Coronary artery (tissue), 2 donors: Measurements from ENCODE around the gene PIEZO2.
A peak's percentile ranks its signal among the peaks of the same experiment; 100 is the strongest.
"Not testable (repeated sequence)": the region's sequence is repeated elsewhere in the genome, so short reads cannot be mapped to it uniquely, and the experiment has no call there.

Experiments
- DNase-seq: peaks from one replicate; pipeline ENCODE4 v3.0.0-alpha.2; 2017; ENCODE audit warnings: low spot score
- H3K27ac ChIP-seq, 2 donors: fragments of 200-600 bp; sonication (generic); one replicate each; pipeline ENCODE4 v1.5.1; 2016 to 2019
- H3K4me3 ChIP-seq: fragments of 200-600 bp; sonication (generic); 2 replicates; pipeline ENCODE4 v1.5.1; 2016; ENCODE audit warnings: mild to moderate bottlenecking, moderate library complexity
- TF ChIP-seq, protein P1 (sequence below): fragments of 200-600 bp; sonication (generic); IDR thresholded peaks from one replicate; pipeline ENCODE4 v1.5.1; 2019; ENCODE audit warnings: antibody characterized with exemption

The PIEZO2 gene

DNA sequence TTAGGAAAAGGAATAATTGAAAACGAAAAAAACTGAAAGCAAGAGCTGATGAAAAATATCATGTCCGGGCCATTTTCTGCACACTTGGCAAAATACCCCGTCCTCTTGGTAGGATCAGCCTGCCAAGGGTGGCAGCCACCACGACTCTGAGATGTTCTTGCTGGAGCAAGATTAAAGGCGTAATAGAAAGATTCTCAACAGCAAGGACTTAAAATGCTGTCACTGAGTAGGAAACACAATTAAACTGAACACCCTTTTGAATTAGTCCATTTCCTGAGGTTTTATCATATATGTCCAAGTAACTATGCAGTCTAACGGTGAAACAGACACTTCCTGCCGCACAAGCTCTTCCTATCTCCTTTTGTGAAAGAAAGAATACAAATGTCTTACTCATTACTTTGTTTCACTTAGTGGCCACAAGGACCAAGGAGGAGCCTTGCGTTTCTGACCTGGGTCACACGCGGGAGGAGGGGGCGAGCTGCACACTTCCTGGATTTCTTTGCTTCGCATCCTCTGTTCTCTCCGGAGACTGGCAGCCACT is 222.7 kb downstream of the PIEZO2 start:
- Histone ChIP-seq H3K27ac (peak overlapping the region; percentile 28 to 80), H3K4me3 (peak overlapping the region; percentile 62)
- DNase-seq = no peak
- TF ChIP-seq, protein P1, sequence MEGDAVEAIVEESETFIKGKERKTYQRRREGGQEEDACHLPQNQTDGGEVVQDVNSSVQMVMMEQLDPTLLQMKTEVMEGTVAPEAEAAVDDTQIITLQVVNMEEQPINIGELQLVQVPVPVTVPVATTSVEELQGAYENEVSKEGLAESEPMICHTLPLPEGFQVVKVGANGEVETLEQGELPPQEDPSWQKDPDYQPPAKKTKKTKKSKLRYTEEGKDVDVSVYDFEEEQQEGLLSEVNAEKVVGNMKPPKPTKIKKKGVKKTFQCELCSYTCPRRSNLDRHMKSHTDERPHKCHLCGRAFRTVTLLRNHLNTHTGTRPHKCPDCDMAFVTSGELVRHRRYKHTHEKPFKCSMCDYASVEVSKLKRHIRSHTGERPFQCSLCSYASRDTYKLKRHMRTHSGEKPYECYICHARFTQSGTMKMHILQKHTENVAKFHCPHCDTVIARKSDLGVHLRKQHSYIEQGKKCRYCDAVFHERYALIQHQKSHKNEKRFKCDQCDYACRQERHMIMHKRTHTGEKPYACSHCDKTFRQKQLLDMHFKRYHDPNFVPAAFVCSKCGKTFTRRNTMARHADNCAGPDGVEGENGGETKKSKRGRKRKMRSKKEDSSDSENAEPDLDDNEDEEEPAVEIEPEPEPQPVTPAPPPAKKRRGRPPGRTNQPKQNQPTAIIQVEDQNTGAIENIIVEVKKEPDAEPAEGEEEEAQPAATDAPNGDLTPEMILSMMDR = no peak

DNA sequence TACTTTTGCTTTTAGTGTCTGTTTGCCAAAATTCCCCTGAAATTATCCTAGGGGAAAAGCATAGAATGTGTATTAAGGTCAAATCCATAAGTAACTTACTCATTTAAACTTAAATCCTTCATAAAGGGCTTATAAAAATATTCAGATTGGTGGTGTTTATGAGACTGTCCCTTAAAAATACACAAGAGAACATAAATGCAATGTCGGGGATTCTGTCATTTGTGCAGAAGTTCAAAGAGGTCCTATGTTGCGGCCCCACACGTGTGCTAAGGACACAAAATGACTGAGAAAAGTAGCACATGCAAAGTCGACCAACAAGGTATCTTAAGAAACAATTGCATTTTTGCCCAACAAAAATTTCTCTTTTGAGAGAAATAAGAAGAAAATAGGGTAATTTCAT is 225.1 kb downstream of the PIEZO2 start:
- DNase-seq = no peak

DNA sequence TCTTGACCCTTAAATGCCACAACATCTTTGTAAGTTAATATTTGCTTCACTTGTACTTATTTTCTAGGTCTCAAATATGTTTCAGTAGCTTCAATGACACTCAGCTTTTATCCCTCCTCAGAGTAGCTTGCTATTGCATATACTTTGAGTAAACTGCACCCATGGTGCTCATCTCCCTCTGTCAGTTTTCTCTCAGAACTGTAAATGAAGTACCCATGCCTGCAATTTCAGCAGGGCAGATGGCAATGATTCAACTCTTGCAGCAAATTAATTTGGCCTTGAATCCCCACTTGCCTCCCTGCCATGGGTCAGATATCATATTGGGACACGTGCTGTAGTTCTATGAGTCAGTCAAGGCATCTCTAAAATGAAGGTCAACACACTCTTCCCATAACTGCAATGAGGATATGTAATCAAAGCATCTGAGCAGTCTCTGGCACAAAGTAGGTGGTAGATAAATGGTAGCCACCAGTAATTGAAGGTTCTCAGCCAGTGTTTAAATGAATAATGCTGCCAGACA is 225.8 kb downstream of the PIEZO2 start:
- H3K27ac ChIP-seq = no peak overlapping the region
- DNase-seq = no peak
- TF ChIP-seq, protein P1 = no peak
- no peak overlapping the region for H3K4me3 ChIP-seq

More for the DNA sequence above, 225.1 kb downstream of the PIEZO2 start:
- H3K27ac ChIP-seq = no peak overlapping the region
- no peak overlapping the region for H3K4me3 ChIP-seq
- TF ChIP-seq, protein P1 = no peak

DNA sequence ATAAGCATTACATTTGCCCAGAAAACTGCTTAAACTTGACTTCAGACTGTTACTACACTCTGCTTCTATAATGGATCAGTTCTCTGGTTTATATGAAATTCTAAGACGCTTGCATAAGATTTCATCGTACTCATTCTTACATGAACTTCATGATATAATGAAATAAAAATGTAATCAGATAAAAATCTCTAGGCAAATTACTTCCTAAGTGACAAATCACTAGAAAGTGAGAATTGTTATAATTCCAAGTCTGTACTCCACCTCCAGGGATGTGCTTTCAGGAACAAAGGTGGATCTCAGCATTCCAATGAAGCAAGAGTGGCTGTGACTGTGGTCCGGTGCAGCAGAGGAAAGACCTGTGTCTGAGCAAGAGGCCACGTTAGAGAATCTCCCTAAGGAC is 226.2 kb downstream of the PIEZO2 start:
- no peak for DNase-seq
- H3K27ac ChIP-seq = no peak overlapping the region
- TF ChIP-seq, protein P1 = no peak
- no peak overlapping the region for H3K4me3 ChIP-seq

DNA sequence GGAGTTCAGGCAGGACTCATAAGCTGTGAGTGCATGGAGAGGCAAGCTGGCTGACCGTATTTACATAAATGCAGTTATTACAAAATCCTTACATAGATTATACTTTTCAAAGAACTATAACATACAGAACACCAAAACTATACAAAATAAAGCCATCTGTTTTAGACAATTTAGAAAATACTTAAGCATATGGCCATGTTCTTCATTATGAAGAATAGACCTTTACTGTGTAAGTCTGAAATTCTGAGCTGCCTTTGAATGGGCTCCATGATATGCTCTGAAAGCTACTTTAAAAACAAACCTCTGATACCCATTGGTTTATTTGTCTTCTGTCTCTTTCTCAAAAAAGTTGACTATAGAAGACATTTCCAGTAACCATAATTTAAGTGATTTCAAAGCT is 226.7 kb downstream of the PIEZO2 start:
- H3K4me3 ChIP-seq, DNase-seq, H3K27ac ChIP-seq: not testable (repeated sequence)

DNA sequence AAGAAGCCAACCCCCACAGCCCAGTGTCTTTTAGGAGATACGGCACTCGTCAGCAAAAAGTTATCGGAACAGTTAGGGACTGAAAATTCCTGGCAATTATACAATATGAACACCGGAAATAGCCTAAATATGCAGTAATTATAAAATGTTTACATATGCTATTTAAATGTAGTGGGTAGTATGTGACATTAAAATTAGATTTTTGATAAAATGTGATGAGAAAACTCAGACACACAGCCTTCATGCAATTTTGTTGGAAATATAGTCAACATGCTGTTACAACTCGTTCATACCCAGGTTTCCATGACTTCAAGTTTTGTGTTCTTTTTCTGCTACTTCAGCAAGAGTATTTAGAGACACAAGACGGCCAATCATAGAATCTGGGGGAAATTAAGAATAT is 229.1 kb downstream of the PIEZO2 start:
- H3K4me3 ChIP-seq, DNase-seq, H3K27ac ChIP-seq: not testable (repeated sequence)

DNA sequence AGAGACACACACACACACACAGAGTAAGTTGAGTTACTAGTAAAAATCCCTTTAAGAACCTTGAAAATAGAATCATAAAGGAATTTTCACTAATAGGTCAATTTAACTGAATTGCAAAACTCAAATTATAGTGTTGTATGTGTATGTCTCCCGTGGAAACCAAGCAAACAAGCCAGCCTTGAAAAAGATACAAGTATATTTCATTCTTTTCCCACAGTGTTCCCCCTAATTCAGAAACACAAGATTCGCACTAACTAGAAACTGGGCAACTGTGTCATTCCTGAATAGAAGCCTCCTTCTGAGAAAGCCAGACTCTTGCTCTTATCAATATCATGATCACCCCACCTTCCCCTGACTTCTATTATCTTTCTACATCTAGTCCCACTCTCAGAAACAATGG is 229.5 kb downstream of the PIEZO2 start:
- Histone ChIP-seq H3K4me3 (no peak overlapping the region), H3K27ac (no peak overlapping the region)
- DNase-seq = no peak
- TF ChIP-seq, protein P1 = no peak

DNA sequence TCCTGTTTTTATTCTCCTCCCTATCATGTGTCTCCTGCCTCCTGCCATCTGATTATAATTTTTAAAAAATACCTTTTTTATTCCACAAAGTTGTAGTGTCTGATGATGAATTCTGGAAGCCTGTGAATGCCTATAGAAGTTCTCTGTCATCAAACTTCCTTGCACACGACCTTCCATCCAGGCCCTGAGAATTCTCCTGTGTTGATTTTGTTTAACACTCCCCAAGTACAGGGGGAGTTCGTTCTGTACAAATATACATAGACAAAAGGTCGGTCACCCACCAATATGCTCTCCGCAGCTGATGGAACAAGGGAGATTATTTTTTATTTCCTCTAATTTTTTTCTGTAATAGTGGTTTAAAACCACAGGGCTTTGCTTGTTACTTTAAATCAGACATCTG is 232.5 kb downstream of the PIEZO2 start:
- DNase-seq = no peak
- H3K4me3 ChIP-seq = no peak overlapping the region
- TF ChIP-seq, protein P1 = no peak
- H3K27ac ChIP-seq = no peak overlapping the region
